ENCODE measurements around the gene GFRA1. TPM values are rescaled to one million over a fixed set of nuclear protein-coding genes. Genes with fewer than 3 reads are reported as not detected.

GFRA1 gene
- polyA plus RNA-seq, 3 donors, result 2.0 to 13.9 (median 9.6) TPM

GRCh38 chr10:116251602-116252395, 21.2 kb downstream of the GFRA1 start:
- no peak overlapping the region for H3K27ac ChIP-seq (ENCODE audit: low read depth, low read length)
- 54 to 91% (median 91%) methylated on average over 12 of the region's 12 CpGs for WGBS, 3 donors

- H3K27ac ChIP-seq (ENCODE audit: low read depth, low read length), result no peak overlapping the region
Measured at GRCh38 chr10:116247691-116248090, 25.3 kb downstream of the GFRA1 start.

GRCh38 chr10:116246263-116246662, 26.7 kb downstream of the GFRA1 start:
- WGBS, 3 donors, result 80 to 82% (median 82%) methylated on average over 9 of the region's 9 CpGs
- no peak overlapping the region for H3K27ac ChIP-seq (ENCODE audit: low read depth, low read length)

GRCh38 chr10:116245156-116245555, 27.9 kb downstream of the GFRA1 start:
- no peak overlapping the region for H3K27ac ChIP-seq (ENCODE audit: low read depth, low read length)
- 84% methylated on average over 2 of the region's 2 CpGs for WGBS, 3 donors

- no peak overlapping the region for H3K27ac ChIP-seq (ENCODE audit: low read depth, low read length)
- 75 to 83% (median 81%) methylated on average over 6 of the region's 6 CpGs for WGBS, 3 donors
Measured at GRCh38 chr10:116241642-116242410, 31.2 kb downstream of the GFRA1 start.

GRCh38 chr10:116241085-116241484, 31.9 kb downstream of the GFRA1 start:
- H3K27ac ChIP-seq (ENCODE audit: low read depth, low read length), result no peak overlapping the region
- 54 to 74% (median 61%) methylated on average over 8 of the region's 8 CpGs for WGBS, 3 donors

- no peak overlapping the region for H3K27ac ChIP-seq (ENCODE audit: low read depth, low read length)
- 90 to 92% (median 91%) methylated on average over 13 of the region's 13 CpGs for WGBS, 3 donors
Measured at GRCh38 chr10:116240157-116240950, 32.7 kb downstream of the GFRA1 start.

- 80 to 87% (median 86%) methylated on average over 4 of the region's 4 CpGs for WGBS, 3 donors
Measured at GRCh38 chr10:116239229-116239628, 33.8 kb downstream of the GFRA1 start.

GRCh38 chr10:116237970-116238369, 35.0 kb downstream of the GFRA1 start:
- WGBS, 3 donors, result 80 to 85% (median 81%) methylated on average over 15 of the region's 15 CpGs
- H3K27ac ChIP-seq (ENCODE audit: low read depth, low read length), result no peak overlapping the region

More at GRCh38 chr10:116239229-116239628, 33.8 kb downstream of the GFRA1 start:
- no peak overlapping the region for H3K27ac ChIP-seq (ENCODE audit: low read depth, low read length)

- H3K27ac ChIP-seq (ENCODE audit: low read depth, low read length), result no peak overlapping the region
- WGBS, 3 donors, result 18 to 47% (median 40%) methylated on average over 3 of the region's 3 CpGs
Measured at GRCh38 chr10:116237260-116237659, 35.7 kb downstream of the GFRA1 start.

- H3K27ac ChIP-seq (ENCODE audit: low read depth, low read length), result no peak overlapping the region
- 89 to 98% (median 95%) methylated on average over 2 of the region's 2 CpGs for WGBS, 3 donors
Measured at GRCh38 chr10:116233230-116233629, 39.8 kb downstream of the GFRA1 start.

- WGBS, 3 donors, result 42 to 78% (median 67%) methylated on average over 2 of the region's 2 CpGs
- H3K27ac ChIP-seq (ENCODE audit: low read depth, low read length), result no peak overlapping the region
Measured at GRCh38 chr10:116232613-116233012, 40.4 kb downstream of the GFRA1 start.

- H3K27ac ChIP-seq (ENCODE audit: low read depth, low read length), result no peak overlapping the region
- 95 to 97% (median 97%) methylated on average over 6 of the region's 6 CpGs for whole genome bisulfite sequencing, 3 donors
Measured at GRCh38 chr10:116226766-116227165, 46.2 kb downstream of the GFRA1 start.

- H3K27ac ChIP-seq (ENCODE audit: low read depth, low read length), result no peak overlapping the region
- WGBS, 3 donors, result 90 to 93% (median 90%) methylated on average over 5 of the region's 5 CpGs
Measured at GRCh38 chr10:116226053-116226452, 47.0 kb downstream of the GFRA1 start.

GRCh38 chr10:116223289-116223688, 49.7 kb downstream of the GFRA1 start:
- no peak overlapping the region for H3K27ac ChIP-seq (ENCODE audit: low read depth, low read length)
- 73 to 89% (median 77%) methylated on average over 3 of the region's 3 CpGs for WGBS, 3 donors

GRCh38 chr10:116221053-116221452, 52.0 kb downstream of the GFRA1 start:
- 64 to 88% (median 82%) methylated on average over 3 of the region's 3 CpGs for WGBS, 3 donors
- H3K27ac ChIP-seq (ENCODE audit: low read depth, low read length), result no peak overlapping the region

- no peak overlapping the region for H3K27ac ChIP-seq (ENCODE audit: low read depth, low read length)
- 55 to 82% (median 81%) methylated on average over 3 of the region's 3 CpGs for WGBS, 3 donors
Measured at GRCh38 chr10:116216676-116217075, 56.3 kb downstream of the GFRA1 start.

GRCh38 chr10:116215651-116216050, 57.4 kb downstream of the GFRA1 start:
- no peak overlapping the region for H3K27ac ChIP-seq (ENCODE audit: low read depth, low read length)
- 52 to 70% (median 57%) methylated on average over 5 of the region's 5 CpGs for WGBS, 3 donors

- no peak overlapping the region for H3K27ac ChIP-seq (ENCODE audit: low read depth, low read length)
- WGBS, 3 donors, result 25 to 39% (median 28%) methylated on average over 1 of the region's 1 CpG
Measured at GRCh38 chr10:116211682-116212081, 61.3 kb downstream of the GFRA1 start.

Data from adipose tissue (tissue), 3 donors.